ENCODE data around the gene COQ9. TPM values are rescaled to one million over a fixed set of nuclear protein-coding genes. Genes with fewer than 3 reads are reported as not detected.

The COQ9 gene
- total RNA-seq, 1 donor from 2014 or later = 34.1 TPM

DNA sequence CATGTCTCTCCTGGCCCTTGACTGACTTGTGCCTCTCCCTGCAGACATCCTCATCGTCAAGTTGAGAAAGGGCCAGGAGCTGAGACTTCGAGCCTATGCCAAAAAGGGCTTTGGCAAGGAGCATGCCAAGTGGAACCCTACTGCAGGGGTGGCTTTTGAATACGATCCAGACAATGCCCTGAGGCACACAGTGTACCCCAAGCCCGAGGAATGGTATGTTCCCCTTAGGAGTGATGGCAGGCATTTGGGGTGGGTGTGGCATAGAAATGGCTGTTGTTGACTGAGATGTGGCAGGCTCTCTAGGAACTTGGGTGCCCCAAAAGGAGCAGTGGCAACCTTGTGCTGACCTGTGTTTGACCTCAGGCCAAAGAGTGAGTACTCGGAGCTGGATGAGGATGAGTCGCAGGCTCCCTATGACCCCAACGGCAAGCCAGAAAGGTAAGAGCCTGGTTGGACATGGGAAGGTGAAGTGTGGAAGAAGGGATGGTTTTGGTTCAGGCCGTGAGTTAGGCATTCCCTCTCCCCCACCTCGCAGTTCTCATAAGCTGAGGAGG, 22.7 kb downstream of the COQ9 start:
- POLR2A ChIA-PET = no interaction called here
- H3K36me3 Mint-ChIP-seq (ENCODE audit: low read depth) = peaks cover 68% of the 10 kb centered on the region

DNA sequence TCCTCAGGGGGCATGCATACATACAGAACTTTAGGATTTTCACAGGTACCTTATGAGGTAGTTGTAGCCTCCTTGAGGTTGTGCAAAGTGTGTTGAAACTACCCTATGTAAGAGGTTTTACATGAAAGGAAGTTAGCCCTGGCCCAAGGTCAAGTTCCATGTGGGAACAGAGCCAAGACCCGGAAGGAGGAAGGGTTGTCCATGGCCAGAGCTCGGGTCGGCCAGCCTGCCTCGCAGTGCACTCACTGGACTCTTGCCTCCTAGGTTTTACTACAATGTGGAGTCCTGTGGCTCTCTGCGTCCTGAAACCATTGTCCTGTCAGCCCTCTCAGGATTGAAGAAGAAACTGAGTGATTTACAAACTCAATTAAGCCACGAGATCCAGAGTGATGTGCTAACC, 23.4 kb downstream of the COQ9 start:
- Mint-ChIP-seq H3K27ac (no peak overlapping the region), H3K4me1 (peaks cover 6% of the 10 kb centered on the region)
- CTCF ChIA-PET = interaction anchor here (1.1 kb wide), 1 partner anchor 8 kb away, joined by 5 read pairs; the partner anchor contains the start of gene POLR2C

More for the DNA sequence above, 22.7 kb downstream of the COQ9 start:
- no peak for DNase-seq
- Mint-ChIP-seq H3K27ac (no peak overlapping the region), H3K27me3 (no peaks in the 10 kb centered on the region), H3K9me3 (no peaks in the 10 kb centered on the region), H3K4me1 (peaks cover 6% of the 10 kb centered on the region), H3K4me3 (no peak overlapping the region)
- TF ChIP-seq, protein P1, sequence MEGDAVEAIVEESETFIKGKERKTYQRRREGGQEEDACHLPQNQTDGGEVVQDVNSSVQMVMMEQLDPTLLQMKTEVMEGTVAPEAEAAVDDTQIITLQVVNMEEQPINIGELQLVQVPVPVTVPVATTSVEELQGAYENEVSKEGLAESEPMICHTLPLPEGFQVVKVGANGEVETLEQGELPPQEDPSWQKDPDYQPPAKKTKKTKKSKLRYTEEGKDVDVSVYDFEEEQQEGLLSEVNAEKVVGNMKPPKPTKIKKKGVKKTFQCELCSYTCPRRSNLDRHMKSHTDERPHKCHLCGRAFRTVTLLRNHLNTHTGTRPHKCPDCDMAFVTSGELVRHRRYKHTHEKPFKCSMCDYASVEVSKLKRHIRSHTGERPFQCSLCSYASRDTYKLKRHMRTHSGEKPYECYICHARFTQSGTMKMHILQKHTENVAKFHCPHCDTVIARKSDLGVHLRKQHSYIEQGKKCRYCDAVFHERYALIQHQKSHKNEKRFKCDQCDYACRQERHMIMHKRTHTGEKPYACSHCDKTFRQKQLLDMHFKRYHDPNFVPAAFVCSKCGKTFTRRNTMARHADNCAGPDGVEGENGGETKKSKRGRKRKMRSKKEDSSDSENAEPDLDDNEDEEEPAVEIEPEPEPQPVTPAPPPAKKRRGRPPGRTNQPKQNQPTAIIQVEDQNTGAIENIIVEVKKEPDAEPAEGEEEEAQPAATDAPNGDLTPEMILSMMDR (IDR thresholded peaks at IDR 0.05) = no peak
- CTCF ChIA-PET = interaction anchor here (1.1 kb wide), 1 partner anchor 8 kb away, joined by 5 read pairs; the partner anchor contains the start of gene POLR2C
- ATAC-seq (ENCODE audit: low read depth) = no peak
- intact Hi-C loops (cut with micrococcal nuclease) = no loop called here

DNA sequence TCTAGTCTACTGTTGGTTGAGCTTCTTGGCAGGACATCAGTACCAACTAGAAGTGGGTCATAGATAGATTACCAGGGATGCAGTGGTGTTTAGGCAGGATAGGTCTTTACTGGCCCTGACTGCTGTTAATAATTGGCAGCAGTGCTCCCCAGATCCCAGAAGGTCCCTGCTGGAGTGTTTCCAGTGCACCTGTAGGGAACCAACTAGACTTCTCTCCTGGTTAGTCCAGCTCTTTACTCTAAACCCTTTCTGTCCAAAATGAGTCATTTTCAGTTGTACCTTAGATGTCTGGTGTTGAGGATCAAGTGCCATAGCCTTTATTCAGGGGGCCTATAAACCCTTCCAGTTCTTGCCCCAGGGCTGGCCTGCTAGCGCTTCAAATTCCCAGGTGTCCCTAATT, 23.9 kb downstream of the COQ9 start:
- DNase-seq (no peak), ATAC-seq (ENCODE audit: low read depth) (no peak)
- TF ChIP-seq, protein P1 (IDR thresholded peaks at IDR 0.05) = no peak
- no peak overlapping the region for H3K4me3 Mint-ChIP-seq
- H3K27me3 Mint-ChIP-seq = no peaks in the 10 kb centered on the region
- intact Hi-C loops (cut with micrococcal nuclease) = no loop called here
- peaks cover 57% of the 10 kb centered on the region for H3K36me3 Mint-ChIP-seq (ENCODE audit: low read depth)
- H3K27ac Mint-ChIP-seq = no peak overlapping the region
- no peaks in the 10 kb centered on the region for H3K9me3 Mint-ChIP-seq
- ChIA-PET POLR2A (interaction anchor here (1.2 kb wide), 1 partner anchor 9 kb away, joined by 7 read pairs; the partner anchor contains the start of gene POLR2C), CTCF (interaction anchor here (1.1 kb wide), 1 partner anchor 9 kb away, joined by 5 read pairs; the partner anchor contains the start of gene POLR2C)
- H3K4me1 Mint-ChIP-seq = peaks cover 11% of the 10 kb centered on the region

More for the DNA sequence above, 23.4 kb downstream of the COQ9 start:
- Mint-ChIP-seq H3K36me3 (ENCODE audit: low read depth) (peaks cover 62% of the 10 kb centered on the region), H3K4me3 (no peak overlapping the region), H3K9me3 (no peaks in the 10 kb centered on the region), H3K27me3 (no peaks in the 10 kb centered on the region)
- DNase-seq = no peak
- ATAC-seq (ENCODE audit: low read depth) = no peak
- intact Hi-C loops (cut with micrococcal nuclease) = no loop called here
- POLR2A ChIA-PET = interaction anchor here (1.2 kb wide), 1 partner anchor 8 kb away, joined by 7 read pairs; the partner anchor contains the start of gene POLR2C
- TF ChIP-seq, protein P1 (IDR thresholded peaks at IDR 0.05) = no peak

DNA sequence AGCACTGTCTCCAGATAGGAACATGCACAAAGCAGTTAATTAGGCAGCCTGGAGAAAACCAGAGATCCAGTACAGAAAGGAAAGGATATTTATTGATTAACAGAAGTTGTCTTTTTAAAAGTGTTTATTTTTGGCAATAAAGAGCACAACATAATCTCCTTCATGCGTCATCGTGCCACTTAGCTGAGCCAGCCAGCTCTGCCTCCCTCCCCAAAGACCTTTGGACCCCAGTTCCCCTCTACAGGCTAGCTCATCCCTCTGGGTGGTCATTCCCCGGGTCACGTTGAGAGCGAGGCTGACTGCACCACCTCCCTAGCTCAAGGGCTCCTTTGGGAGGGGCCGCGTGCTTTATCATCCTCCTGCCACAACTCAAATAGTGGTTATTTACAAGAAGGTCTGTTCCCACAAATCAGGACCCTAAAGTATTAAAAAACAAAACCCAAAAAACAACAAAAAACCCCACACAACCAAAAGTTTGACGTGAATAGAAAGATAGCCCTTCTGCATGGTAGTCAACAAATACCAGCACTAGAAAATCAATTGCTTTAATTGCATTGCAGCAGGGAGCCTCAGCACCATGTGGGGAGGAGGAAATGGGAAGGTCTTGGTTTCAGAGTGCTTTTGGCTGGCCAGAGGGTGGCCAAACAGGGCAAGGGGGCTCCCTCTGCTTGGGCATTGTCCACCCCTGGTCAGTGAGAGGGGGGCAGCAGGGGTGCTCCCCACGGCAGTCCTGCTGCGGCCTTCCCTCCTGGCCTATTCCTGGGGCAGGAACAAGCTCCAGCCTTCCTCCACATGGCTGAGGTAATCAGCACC, 24.8 kb downstream of the COQ9 start:
- TF ChIP-seq, protein P1 (IDR thresholded peaks at IDR 0.05) = no peak
- no peak overlapping the region for H3K4me3 Mint-ChIP-seq
- intact Hi-C loops (cut with micrococcal nuclease) = no loop called here
- ATAC-seq (ENCODE audit: low read depth) (no peak), DNase-seq (no peak)
- H3K27me3 Mint-ChIP-seq = no peaks in the 10 kb centered on the region
- no peaks in the 10 kb centered on the region for H3K9me3 Mint-ChIP-seq
- ChIA-PET CTCF (interaction anchor here (1.6 kb wide), 1 partner anchor 48 kb away, joined by 6 read pairs; no protein-coding TSS in a partner anchor), POLR2A (interaction anchor here (0.6 to 1.6 kb wide), 3 partner anchors 9 to 261 kb away, joined by 4 to 7 read pairs (median 6); partner anchors contain the start of gene POLR2C)
- H3K27ac Mint-ChIP-seq = no peak overlapping the region
- H3K4me1 Mint-ChIP-seq = peaks cover 14% of the 10 kb centered on the region
- peaks cover 51% of the 10 kb centered on the region for H3K36me3 Mint-ChIP-seq (ENCODE audit: low read depth)

DNA sequence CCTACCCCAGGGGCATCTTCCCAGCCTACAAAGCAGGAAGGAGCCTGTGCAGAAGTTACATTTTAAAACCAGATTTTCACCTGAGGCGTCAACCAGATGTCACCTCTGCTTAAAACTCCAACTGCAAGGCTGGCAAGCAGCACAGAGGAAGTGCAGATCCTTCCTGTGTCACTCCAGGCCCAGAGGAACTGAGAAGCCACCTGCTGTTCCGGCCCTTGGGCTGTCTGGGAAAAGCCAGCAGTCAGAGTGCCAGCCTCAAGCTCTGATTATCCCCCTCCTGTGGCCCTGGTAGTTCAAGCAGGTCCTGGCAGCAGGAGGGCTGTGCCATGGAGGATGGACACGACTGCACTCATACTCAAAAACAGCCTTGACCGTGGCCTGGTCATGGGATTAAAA, 25.4 kb downstream of the COQ9 start:
- POLR2A ChIA-PET = interaction anchor here (0.6 to 1.6 kb wide), 2 partner anchors 10 to 261 kb away, joined by 4 to 6 read pairs; partner anchors contain the start of gene POLR2C
- intact Hi-C loops (cut with micrococcal nuclease) = no loop called here
- Mint-ChIP-seq H3K9me3 (no peaks in the 10 kb centered on the region), H3K36me3 (ENCODE audit: low read depth) (peaks cover 45% of the 10 kb centered on the region), H3K27me3 (no peaks in the 10 kb centered on the region), H3K4me3 (no peak overlapping the region), H3K4me1 (peaks cover 16% of the 10 kb centered on the region), H3K27ac (no peak overlapping the region)
- DNase-seq (no peak), ATAC-seq (ENCODE audit: low read depth) (no peak)
- CTCF ChIA-PET = interaction anchor here (1.6 kb wide), 1 partner anchor 47 kb away, joined by 6 read pairs; no protein-coding TSS in a partner anchor
- TF ChIP-seq, protein P1 (IDR thresholded peaks at IDR 0.05) = no peak
